Measurements from ENCODE around the gene ACSL4.
"Not testable (repeated sequence)": the region's sequence is repeated elsewhere in the genome, so short reads cannot be mapped to it uniquely, and the experiment has no call there.

The ACSL4 gene

GRCh38 chrX:109658391-109658790, 74.7 kb downstream of the ACSL4 start:
- Histone ChIP-seq H3K36me3 (ENCODE audit: insufficient read depth) (no peaks in the 10 kb centered on the region; the same call in 1 of the 2 replicates), H3K79me2 (ENCODE audit: insufficient read depth, low read depth) (no peaks in the 10 kb centered on the region), H3K27me3 (ENCODE audit: insufficient read depth, low read depth) (no peaks in the 10 kb centered on the region), H2AFZ (ENCODE audit: low read depth) (no peak overlapping the region), H3K4me2 (no peak overlapping the region), H3K27ac (no peak overlapping the region), H4K20me1 (ENCODE audit: insufficient read depth) (no peaks in the 10 kb centered on the region), H3K4me3 (IDR thresholded peaks at IDR 0.05; ENCODE audit: insufficient read depth, low read depth, low read length) (no peak overlapping the region), H3K4me1 (ENCODE audit: low read depth, poor library complexity, severe bottlenecking) (no peaks in the 10 kb centered on the region), H3K9ac (no peak overlapping the region)
- no peak for TF ChIP-seq CTCF (conservative IDR thresholded peaks at IDR 0.05; ENCODE audit: low read depth, low read length)

GRCh38 chrX:109657364-109657763, 75.7 kb downstream of the ACSL4 start:
- not testable (repeated sequence) for H2AFZ ChIP-seq (ENCODE audit: low read depth); H3K27me3 ChIP-seq (ENCODE audit: insufficient read depth, low read depth); H3K27ac ChIP-seq; H3K4me3 ChIP-seq (IDR thresholded peaks at IDR 0.05; ENCODE audit: insufficient read depth, low read depth, low read length); H3K9ac ChIP-seq; H3K79me2 ChIP-seq (ENCODE audit: insufficient read depth, low read depth); H3K36me3 ChIP-seq (ENCODE audit: insufficient read depth); H3K4me2 ChIP-seq; H4K20me1 ChIP-seq (ENCODE audit: insufficient read depth); H3K4me1 ChIP-seq (ENCODE audit: low read depth, poor library complexity, severe bottlenecking)

GRCh38 chrX:109656774-109657173, 76.3 kb downstream of the ACSL4 start:
- Histone ChIP-seq H3K79me2 (ENCODE audit: insufficient read depth, low read depth) (no peaks in the 10 kb centered on the region), H4K20me1 (ENCODE audit: insufficient read depth) (no peaks in the 10 kb centered on the region), H3K27me3 (ENCODE audit: insufficient read depth, low read depth) (no peaks in the 10 kb centered on the region), H3K4me1 (ENCODE audit: low read depth, poor library complexity, severe bottlenecking) (no peaks in the 10 kb centered on the region), H3K4me2 (no peak overlapping the region), H3K9ac (no peak overlapping the region), H3K36me3 (ENCODE audit: insufficient read depth) (no peaks in the 10 kb centered on the region; the same call in 1 of the 2 replicates), H3K4me3 (IDR thresholded peaks at IDR 0.05; ENCODE audit: insufficient read depth, low read depth, low read length) (no peak overlapping the region), H2AFZ (ENCODE audit: low read depth) (no peak overlapping the region), H3K27ac (no peak overlapping the region)
- TF ChIP-seq CTCF (conservative IDR thresholded peaks at IDR 0.05; ENCODE audit: low read depth, low read length), result no peak

- Histone ChIP-seq H2AFZ (ENCODE audit: low read depth) (no peak overlapping the region), H4K20me1 (ENCODE audit: insufficient read depth) (no peaks in the 10 kb centered on the region), H3K4me3 (IDR thresholded peaks at IDR 0.05; ENCODE audit: insufficient read depth, low read depth, low read length) (no peak overlapping the region), H3K27me3 (ENCODE audit: insufficient read depth, low read depth) (no peaks in the 10 kb centered on the region), H3K4me1 (ENCODE audit: low read depth, poor library complexity, severe bottlenecking) (no peaks in the 10 kb centered on the region), H3K36me3 (ENCODE audit: insufficient read depth) (no peaks in the 10 kb centered on the region; the same call in 1 of the 2 replicates), H3K27ac (no peak overlapping the region), H3K9ac (no peak overlapping the region), H3K79me2 (ENCODE audit: insufficient read depth, low read depth) (no peaks in the 10 kb centered on the region), H3K4me2 (no peak overlapping the region)
- TF ChIP-seq CTCF (conservative IDR thresholded peaks at IDR 0.05; ENCODE audit: low read depth, low read length), result no peak
These were observed 77.4 kb downstream of the ACSL4 start for GRCh38 chrX:109655502-109656201.

GRCh38 chrX:109654516-109655109, 78.4 kb downstream of the ACSL4 start:
- H3K9ac ChIP-seq, result no peak overlapping the region
- H3K79me2 ChIP-seq (ENCODE audit: insufficient read depth, low read depth), result no peaks in the 10 kb centered on the region
- no peak for TF ChIP-seq CTCF (conservative IDR thresholded peaks at IDR 0.05; ENCODE audit: low read depth, low read length)

GRCh38 chrX:109644671-109645070, 88.4 kb downstream of the ACSL4 start:
- not testable (repeated sequence) for H3K4me1 ChIP-seq (ENCODE audit: low read depth, poor library complexity, severe bottlenecking); H3K4me2 ChIP-seq; H3K36me3 ChIP-seq (ENCODE audit: insufficient read depth); H2AFZ ChIP-seq (ENCODE audit: low read depth); H3K9ac ChIP-seq; H3K4me3 ChIP-seq (IDR thresholded peaks at IDR 0.05; ENCODE audit: insufficient read depth, low read depth, low read length); H4K20me1 ChIP-seq (ENCODE audit: insufficient read depth); H3K79me2 ChIP-seq (ENCODE audit: insufficient read depth, low read depth); H3K27me3 ChIP-seq (ENCODE audit: insufficient read depth, low read depth); H3K27ac ChIP-seq

More at GRCh38 chrX:109654516-109655109, 78.4 kb downstream of the ACSL4 start:
- H2AFZ ChIP-seq (ENCODE audit: low read depth), result no peak overlapping the region
- H3K4me3 ChIP-seq (IDR thresholded peaks at IDR 0.05; ENCODE audit: insufficient read depth, low read depth, low read length), result no peak overlapping the region
- no peaks in the 10 kb centered on the region for H3K27me3 ChIP-seq (ENCODE audit: insufficient read depth, low read depth)
- no peak overlapping the region for H3K27ac ChIP-seq
- H4K20me1 ChIP-seq (ENCODE audit: insufficient read depth), result no peaks in the 10 kb centered on the region
- H3K4me2 ChIP-seq, result no peak overlapping the region
- no peaks in the 10 kb centered on the region; the same call in 1 of the 2 replicates for H3K36me3 ChIP-seq (ENCODE audit: insufficient read depth)
- H3K4me1 ChIP-seq (ENCODE audit: low read depth, poor library complexity, severe bottlenecking), result no peaks in the 10 kb centered on the region

Measured in KMS-11 (cell line).